H9 (cell line): ENCODE data around the gene MGAT5. TPM values are rescaled to one million over a fixed set of nuclear protein-coding genes. Genes with fewer than 3 reads are reported as not detected.
A peak's percentile ranks its signal among the peaks of the same experiment; 100 is the strongest.

Source experiments
- DNase-seq: peaks from one replicate; pipeline ENCODE4 v3.0.0-alpha.2; 2017
- H2AFZ ChIP-seq: one replicate; pipeline ENCODE4 v1.6.1; 2013; ENCODE audit warnings: mild to moderate bottlenecking, low read length, control low read depth, moderate library complexity
- H2AK5ac ChIP-seq: 2 replicates; pipeline ENCODE4 v1.6.1; 2013; ENCODE audit warnings: low read length, control low read depth, mixed read lengths; ENCODE audit not compliant: insufficient read length
- H2BK120ac ChIP-seq: one replicate; pipeline ENCODE4 v1.6.1; 2013; ENCODE audit warnings: low read depth, mild to moderate bottlenecking, low read length, control low read depth, inconsistent platforms; ENCODE audit not compliant: poor library complexity, severe bottlenecking
- H2BK12ac ChIP-seq: 2 replicates; pipeline ENCODE4 v1.6.1; 2013; ENCODE audit warnings: low read length, control low read depth, mixed read lengths, low read depth; ENCODE audit not compliant: insufficient read length
- H2BK15ac ChIP-seq: 2 replicates; pipeline ENCODE4 v1.6.1; 2013; ENCODE audit warnings: low read depth, low read length, control low read depth
- H2BK20ac ChIP-seq: one replicate; pipeline ENCODE4 v1.6.1; 2013; ENCODE audit warnings: low read depth, mild to moderate bottlenecking, low read length, control low read depth, inconsistent platforms; ENCODE audit not compliant: poor library complexity, severe bottlenecking
- H2BK5ac ChIP-seq: 2 replicates; pipeline ENCODE4 v1.6.1; 2013; ENCODE audit warnings: low read length, control low read depth, mixed read lengths; ENCODE audit not compliant: insufficient read length
- H3K14ac ChIP-seq: 2 replicates; pipeline ENCODE4 v1.6.1; 2013; ENCODE audit warnings: low read length, control low read depth; ENCODE audit not compliant: insufficient read depth
- H3K18ac ChIP-seq: 2 replicates; pipeline ENCODE4 v1.6.1; 2013; ENCODE audit warnings: low read depth, mild to moderate bottlenecking, mixed read lengths, low read length, control low read depth; ENCODE audit not compliant: insufficient read length
- H3K23ac ChIP-seq: 2 replicates; pipeline ENCODE4 v1.6.1; 2013; ENCODE audit warnings: low read length, control low read depth, mixed read lengths, low read depth; ENCODE audit not compliant: insufficient read length
- H3K23me2 ChIP-seq: 2 replicates; pipeline ENCODE4 v1.6.1; 2013; ENCODE audit warnings: low read depth, mild to moderate bottlenecking, mixed read lengths, low read length, control low read depth; ENCODE audit not compliant: insufficient read length, poor library complexity, severe bottlenecking
- H3K27ac ChIP-seq: 2 replicates; pipeline ENCODE4 v1.5.1; 2013; ENCODE audit warnings: low read length, control low read depth, mixed read lengths, low read depth; ENCODE audit not compliant: insufficient read length
- H3K27me3 ChIP-seq: 2 replicates; pipeline ENCODE4 v1.6.1; 2013; ENCODE audit warnings: low read length, control low read depth, inconsistent platforms; ENCODE audit not compliant: insufficient read depth
- H3K4ac ChIP-seq: 2 replicates; pipeline ENCODE4 v1.6.1; 2013; ENCODE audit warnings: low read depth, mild to moderate bottlenecking, control low read depth, inconsistent platforms, low read length, moderate library complexity
- H3K4me1 ChIP-seq: 2 replicates; pipeline ENCODE4 v1.6.1; 2013; ENCODE audit warnings: low read length, control low read depth, inconsistent platforms; ENCODE audit not compliant: insufficient read depth
- H3K4me2 ChIP-seq: 2 replicates; pipeline ENCODE4 v1.6.1; 2013; ENCODE audit warnings: low read length, control low read depth, mixed read lengths; ENCODE audit not compliant: insufficient read length, insufficient read depth
- H3K56ac ChIP-seq: 2 replicates; pipeline ENCODE4 v1.6.1; 2013; ENCODE audit warnings: low read depth, mild to moderate bottlenecking, mixed read lengths, low read length, control low read depth; ENCODE audit not compliant: insufficient read length
- H3K79me1 ChIP-seq: 2 replicates; pipeline ENCODE4 v1.6.1; 2013; ENCODE audit warnings: low read depth, mild to moderate bottlenecking, moderate library complexity, low read length, control low read depth, inconsistent platforms; ENCODE audit not compliant: insufficient read depth, poor library complexity, severe bottlenecking
- H3K79me2 ChIP-seq: 2 replicates; pipeline ENCODE4 v1.6.1; 2013; ENCODE audit warnings: low read length, control low read depth, inconsistent platforms; ENCODE audit not compliant: insufficient read depth
- H3K9ac ChIP-seq: 2 replicates; pipeline ENCODE4 v1.6.1; 2013; ENCODE audit warnings: low read length, control low read depth, mixed read lengths; ENCODE audit not compliant: insufficient read length; ENCODE audit errors: extremely low read depth
- H3K9me3 ChIP-seq: one replicate; pipeline ENCODE4 v1.6.1; 2013; ENCODE audit warnings: low read depth, low read length, inconsistent platforms; ENCODE audit not compliant: control insufficient read depth
- H3T11ph ChIP-seq: one replicate; pipeline ENCODE4 v1.6.1; 2013; ENCODE audit warnings: mild to moderate bottlenecking, low read length, control low read depth, inconsistent platforms
- H4K20me1 ChIP-seq: one replicate; pipeline ENCODE4 v1.6.1; 2013; ENCODE audit not compliant: control insufficient read depth, insufficient read length, insufficient read depth
- H4K5ac ChIP-seq: 2 replicates; pipeline ENCODE4 v1.6.1; 2013; ENCODE audit warnings: low read depth, mild to moderate bottlenecking, mixed read lengths, low read length, control low read depth; ENCODE audit not compliant: insufficient read length
- H4K8ac ChIP-seq: replicated peaks from 2 replicates; pipeline ENCODE4 v1.6.1; 2013; ENCODE audit warnings: low read length, control low read depth, mixed read lengths, low read depth; ENCODE audit not compliant: insufficient read length
- H4K91ac ChIP-seq: 2 replicates; pipeline ENCODE4 v1.6.1; 2013; ENCODE audit warnings: low read depth, mild to moderate bottlenecking, moderate library complexity, mixed read lengths, low read length, control low read depth; ENCODE audit not compliant: insufficient read length
- H3K27ac Mint-ChIP-seq, 3 experiments: 2 replicates in 2 of 3; 3 replicates in 1 of 3; pipeline ENCODE4 v1.8.0; 2020 to 2021; ENCODE audit warnings: mixed read lengths in 3 of 3, mild to moderate bottlenecking in 1 of 3, moderate library complexity in 1 of 3
- H3K27me3 Mint-ChIP-seq: 2 replicates; pipeline ENCODE4 v1.8.0; 2021; ENCODE audit warnings: low read depth, mild to moderate bottlenecking, moderate library complexity, mixed read lengths
- H3K36me3 Mint-ChIP-seq, 3 experiments: 2 replicates in 2 of 3; 3 replicates in 1 of 3; pipeline ENCODE4 v1.8.0; 2020 to 2021; ENCODE audit warnings: low read depth in 3 of 3, mixed read lengths in 3 of 3; ENCODE audit not compliant: insufficient read depth in 1 of 3
- H3K4me1 Mint-ChIP-seq, 2 experiments: 2 replicates each; pipeline ENCODE4 v1.8.0; 2020; ENCODE audit warnings: mixed read lengths in 2 of 2
- H3K4me3 Mint-ChIP-seq, 2 experiments: 2 replicates in 1 of 2; 3 replicates in 1 of 2; pipeline ENCODE4 v1.8.0; 2020 to 2021; ENCODE audit warnings: mild to moderate bottlenecking in 2 of 2, mixed read lengths in 2 of 2, moderate library complexity in 1 of 2
- H3K9me3 Mint-ChIP-seq, 2 experiments: 2 replicates in 1 of 2; 3 replicates in 1 of 2; pipeline ENCODE4 v1.8.0; 2020; ENCODE audit warnings: mild to moderate bottlenecking in 2 of 2, mixed read lengths in 2 of 2, moderate library complexity in 1 of 2
- CTCF ChIP-seq: fragments of 200-600 bp; sonication (generic); conservative IDR thresholded peaks from 3 replicates; pipeline ENCODE4 v1.8.0; 2021; ENCODE audit warnings: antibody characterized with exemption, mild to moderate bottlenecking
- WGBS: extraction: QIAGEN DNeasy Blood & Tissue Kit; methylation state at CpG from one replicate; pipeline ENCODE4 v1.1.7; 2013; ENCODE audit warnings: missing lambda C conversion rate, low lambda C conversion rate, mixed read lengths; ENCODE audit not compliant: insufficient read length; ENCODE audit errors: extremely low coverage; 5-methylcytosine and 5-hydroxymethylcytosine counted together
- total RNA-seq: library from RNA; stranded (reverse); gene quantifications from 2 replicates; pipeline ENCODE4 v1.2.1, GENCODE V29; 2021

The MGAT5 gene
- total RNA-seq, 1 experiment from 2014 or later: 25.7 TPM

DNA sequence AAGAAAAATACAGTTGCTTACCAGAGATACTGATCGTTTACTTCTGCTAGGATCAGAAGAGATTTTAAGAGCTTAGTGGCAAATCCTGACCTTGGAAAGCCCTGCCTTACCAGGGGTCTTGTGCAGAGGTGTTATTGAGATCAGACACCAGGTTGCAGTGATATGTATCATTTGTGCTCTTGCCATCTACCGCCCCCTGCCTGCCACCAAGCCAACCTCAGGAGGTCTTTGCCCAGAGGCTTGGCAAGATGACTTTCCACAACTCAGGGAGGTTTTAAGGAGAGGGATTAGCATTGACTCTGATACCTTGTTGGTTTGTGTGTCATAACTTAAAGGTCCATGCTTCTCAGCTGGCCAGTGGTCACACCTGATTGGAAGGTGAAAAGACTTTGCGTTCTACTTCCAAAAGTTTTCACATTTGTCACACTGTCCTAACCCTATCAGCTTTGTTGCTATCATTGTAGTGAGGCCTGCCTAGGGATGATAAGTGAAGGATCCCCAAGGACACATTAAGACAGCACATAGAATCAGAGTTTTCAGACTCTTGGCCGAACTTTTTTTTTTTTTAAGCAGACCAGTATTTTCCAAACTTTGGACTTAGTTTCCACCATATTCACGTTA lies 46.2 kb upstream of the MGAT5 start:
- no peak overlapping the region for H2BK12ac ChIP-seq
- Mint-ChIP-seq H3K27ac (no peak overlapping the region), H3K4me1 (peaks cover 7 to 15% of the 10 kb centered on the region in 2 experiments), H3K27me3 (no peaks in the 10 kb centered on the region), H3K36me3 (peaks cover 0 to 2% (median 0%) of the 10 kb centered on the region in 3 experiments; a peak in 1 of 7 replicates), H3K9me3 (peaks cover 0 to 2% of the 10 kb centered on the region in 2 experiments; a peak in 3 of 5 replicates), H3K4me3 (no peak overlapping the region)
- H4K20me1 ChIP-seq: no peaks in the 10 kb centered on the region
- H3K27me3 ChIP-seq: no peaks in the 10 kb centered on the region
- no peak overlapping the region for H3K56ac ChIP-seq
- peak; percentile 67 for DNase-seq
- H3K79me2 ChIP-seq: no peaks in the 10 kb centered on the region; the same call in 1 of the 2 replicates
- no peak overlapping the region for H3K14ac ChIP-seq
- H2BK120ac ChIP-seq: no peak overlapping the region
- peak; percentile 86 for TF ChIP-seq CTCF
- H2AK5ac ChIP-seq: no peak overlapping the region
- H4K8ac ChIP-seq: no peak overlapping the region
- H3K9ac ChIP-seq: no peak overlapping the region
- no peak overlapping the region for H3K23ac ChIP-seq
- WGBS: no CpG with 5 or more reads among the region's 5 CpGs
- H3K4me2 ChIP-seq: no peak overlapping the region
- no peaks in the 10 kb centered on the region for H3K23me2 ChIP-seq
- no peak overlapping the region for H2AFZ ChIP-seq
- H4K91ac ChIP-seq: no peak overlapping the region
- H3K79me1 ChIP-seq: peaks cover 5% of the 10 kb centered on the region
- H3K27ac ChIP-seq: no peak overlapping the region
- H3K18ac ChIP-seq: no peak overlapping the region
- no peak overlapping the region for H4K5ac ChIP-seq
- no peak overlapping the region for H3T11ph ChIP-seq
- no peak overlapping the region for H3K4ac ChIP-seq
- no peak overlapping the region for H2BK20ac ChIP-seq
- no peaks in the 10 kb centered on the region for H3K9me3 ChIP-seq
- H3K4me1 ChIP-seq: peaks cover 12% of the 10 kb centered on the region
- H2BK5ac ChIP-seq: no peak overlapping the region
- no peak overlapping the region for H2BK15ac ChIP-seq
